Fibroblast of peridontal ligament (primary cell): ENCODE measurements around the gene CRYGD.

Source experiments
- DNase-seq: peaks from one replicate; pipeline ENCODE4 v3.0.0-alpha.2; 2010; ENCODE audit errors: extremely low read depth

CRYGD gene

DNA sequence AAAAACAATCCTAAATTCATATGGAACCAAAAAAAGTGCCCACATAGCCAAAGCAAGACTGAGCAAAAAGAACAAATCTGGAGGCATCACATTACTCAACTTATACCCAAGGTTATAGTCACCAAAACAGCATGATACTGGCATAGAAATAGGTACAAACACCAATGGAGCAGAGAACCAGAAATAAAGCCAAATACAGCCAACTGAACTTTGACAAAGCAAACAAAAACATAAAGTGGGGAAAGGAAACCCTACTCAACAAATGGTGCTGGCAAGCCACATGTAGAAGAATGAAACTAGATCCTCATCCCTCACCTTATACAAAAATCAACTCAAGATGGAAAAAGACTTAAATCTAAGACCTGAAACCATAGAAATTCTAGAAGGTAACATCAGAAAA, 40.5 kb downstream of the CRYGD start:
- no peak for DNase-seq

DNA sequence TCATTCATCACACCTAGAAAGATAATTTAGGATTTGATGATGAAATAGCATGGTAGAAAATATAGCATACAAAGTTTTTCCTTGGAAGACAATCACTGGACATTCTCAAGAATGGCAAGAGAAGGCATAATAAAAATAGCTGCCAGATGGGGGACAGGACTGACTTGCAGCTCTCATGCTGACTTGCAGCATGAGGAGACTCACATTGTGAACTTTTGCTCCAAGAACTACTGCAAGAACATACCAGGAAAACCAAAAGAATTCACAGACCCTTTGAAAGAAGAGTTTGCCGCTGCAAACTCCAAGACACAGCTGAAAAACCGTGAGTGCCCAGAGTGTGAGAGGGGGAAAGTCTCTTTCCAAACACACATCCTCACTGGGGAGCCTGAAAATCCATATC, 47.0 kb downstream of the CRYGD start:
- DNase-seq: peak; percentile 57

DNA sequence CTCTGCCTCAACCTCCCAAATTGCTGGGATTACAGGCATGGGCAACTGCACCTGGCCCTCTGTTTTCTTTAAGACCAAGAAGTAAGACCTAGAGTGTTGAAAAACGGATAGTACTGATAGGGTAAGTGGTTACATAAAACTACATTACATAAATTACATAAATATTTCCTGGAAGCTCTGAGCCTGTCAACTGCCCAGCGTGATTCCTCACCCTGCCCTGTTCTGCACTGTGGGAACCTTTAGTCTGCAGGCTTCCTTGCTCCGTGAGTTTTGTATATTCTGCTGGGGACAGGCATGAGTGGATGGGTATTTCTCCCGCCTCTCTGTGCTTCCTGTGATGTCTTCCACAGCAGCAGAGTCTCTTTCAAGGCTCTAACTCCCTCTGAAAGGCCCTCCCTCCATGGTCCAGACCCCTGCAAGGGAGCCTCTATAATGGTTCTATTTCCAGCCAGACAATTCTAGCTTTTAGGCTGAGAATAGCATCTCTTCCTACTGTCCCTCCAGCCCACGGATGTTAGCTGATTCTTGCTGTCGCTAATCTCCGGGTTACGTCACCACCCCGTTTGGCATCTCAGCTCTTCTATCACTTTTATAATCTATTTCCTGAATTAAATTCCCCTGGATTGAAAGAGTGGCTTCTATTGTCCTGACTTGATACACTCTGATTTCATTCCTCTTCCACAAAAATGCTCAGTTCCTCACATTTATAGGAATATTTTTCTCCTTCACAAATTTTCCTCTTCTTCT, 49.5 kb downstream of the CRYGD start:
- DNase-seq: no peak

DNA sequence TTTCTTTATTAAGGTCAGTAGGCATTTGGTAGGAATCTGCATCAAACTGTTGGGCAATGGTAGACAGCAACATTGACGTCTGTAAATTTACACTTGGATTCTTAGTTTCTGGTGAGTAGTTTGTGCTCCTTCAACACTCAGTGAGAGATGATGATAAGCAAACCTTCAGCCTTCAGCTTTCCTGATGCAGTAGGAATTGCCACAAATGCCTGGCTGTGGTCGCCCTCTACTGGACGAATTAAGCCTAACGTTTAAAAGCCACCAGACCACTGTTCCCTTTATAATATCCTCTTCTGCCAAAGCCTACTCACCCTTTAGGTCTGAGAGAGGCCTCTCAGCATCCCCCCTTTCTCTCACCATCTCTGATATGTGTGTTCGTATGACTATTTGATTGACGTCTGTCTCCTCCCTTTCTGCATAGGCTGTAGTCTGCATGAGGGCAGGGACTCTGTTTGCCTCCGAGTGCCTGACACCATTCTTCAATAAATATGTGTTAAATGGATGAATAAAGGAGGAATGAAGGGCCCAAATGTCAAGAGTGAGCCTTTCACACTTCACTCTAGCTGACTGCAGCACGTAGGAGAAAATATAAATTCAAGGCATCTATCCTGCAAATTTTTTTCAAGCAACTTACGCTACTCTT, 52.0 kb downstream of the CRYGD start:
- peak; percentile 84 for DNase-seq
